ENCODE results near the gene SLIT1.

SLIT1 gene

GRCh38 chr10:97062046-97062445, 123.7 kb downstream of the SLIT1 start:
- no peak for DNase-seq (ENCODE audit: low spot score)

GRCh38 chr10:97061423-97061822, 124.3 kb downstream of the SLIT1 start:
- no peak for DNase-seq (ENCODE audit: low spot score)

GRCh38 chr10:97060441-97061084, 125.2 kb downstream of the SLIT1 start:
- no peak for DNase-seq (ENCODE audit: low spot score)

GRCh38 chr10:97059872-97060205, 125.9 kb downstream of the SLIT1 start:
- DNase-seq (ENCODE audit: low spot score): no peak

- no peak for DNase-seq (ENCODE audit: low spot score)
Observed at GRCh38 chr10:97059006-97059871, 126.5 kb downstream of the SLIT1 start.

- DNase-seq (ENCODE audit: low spot score): no peak
Observed at GRCh38 chr10:97058521-97058920, 127.2 kb downstream of the SLIT1 start.

- DNase-seq (ENCODE audit: low spot score): no peak
Observed at GRCh38 chr10:97057491-97058235, 128.1 kb downstream of the SLIT1 start.

GRCh38 chr10:97056003-97056630, 129.6 kb downstream of the SLIT1 start:
- DNase-seq (ENCODE audit: low spot score): no peak

GRCh38 chr10:97053276-97053675, 132.5 kb downstream of the SLIT1 start:
- no peak for DNase-seq (ENCODE audit: low spot score)

GRCh38 chr10:97050956-97051496, 134.7 kb downstream of the SLIT1 start:
- DNase-seq (ENCODE audit: low spot score): no peak

GRCh38 chr10:97050205-97050745, 135.5 kb downstream of the SLIT1 start:
- DNase-seq (ENCODE audit: low spot score): no peak

- no peak for DNase-seq (ENCODE audit: low spot score)
Observed at GRCh38 chr10:97049670-97050069, 136.1 kb downstream of the SLIT1 start.

GRCh38 chr10:97048649-97049427, 136.9 kb downstream of the SLIT1 start:
- DNase-seq (ENCODE audit: low spot score): no peak

GRCh38 chr10:97047788-97048187, 138.0 kb downstream of the SLIT1 start:
- DNase-seq (ENCODE audit: low spot score): no peak

- no peak for DNase-seq (ENCODE audit: low spot score)
Observed at GRCh38 chr10:97047083-97047736, 138.5 kb downstream of the SLIT1 start.

- DNase-seq (ENCODE audit: low spot score): no peak
Observed at GRCh38 chr10:97046456-97047082, 139.2 kb downstream of the SLIT1 start.

GRCh38 chr10:97043563-97043855, 142.2 kb downstream of the SLIT1 start:
- DNase-seq (ENCODE audit: low spot score): no peak

GRCh38 chr10:97042716-97043562, 142.8 kb downstream of the SLIT1 start:
- no peak for DNase-seq (ENCODE audit: low spot score)

GRCh38 chr10:97042081-97042480, 143.7 kb downstream of the SLIT1 start:
- no peak for DNase-seq (ENCODE audit: low spot score)
